Pericardium fibroblast (primary cell): ENCODE measurements around the gene SLC5A8. TPM values are rescaled to one million over a fixed set of nuclear protein-coding genes. Genes with fewer than 3 reads are reported as not detected.

Source experiments
- total RNA-seq: library from RNA; depleted of rRNA; stranded (reverse); fragments of >200 nt; gene quantifications from 2 replicates; pipeline ENCODE4 v1.2.3, GENCODE V29; 2015

SLC5A8 gene, protein sequence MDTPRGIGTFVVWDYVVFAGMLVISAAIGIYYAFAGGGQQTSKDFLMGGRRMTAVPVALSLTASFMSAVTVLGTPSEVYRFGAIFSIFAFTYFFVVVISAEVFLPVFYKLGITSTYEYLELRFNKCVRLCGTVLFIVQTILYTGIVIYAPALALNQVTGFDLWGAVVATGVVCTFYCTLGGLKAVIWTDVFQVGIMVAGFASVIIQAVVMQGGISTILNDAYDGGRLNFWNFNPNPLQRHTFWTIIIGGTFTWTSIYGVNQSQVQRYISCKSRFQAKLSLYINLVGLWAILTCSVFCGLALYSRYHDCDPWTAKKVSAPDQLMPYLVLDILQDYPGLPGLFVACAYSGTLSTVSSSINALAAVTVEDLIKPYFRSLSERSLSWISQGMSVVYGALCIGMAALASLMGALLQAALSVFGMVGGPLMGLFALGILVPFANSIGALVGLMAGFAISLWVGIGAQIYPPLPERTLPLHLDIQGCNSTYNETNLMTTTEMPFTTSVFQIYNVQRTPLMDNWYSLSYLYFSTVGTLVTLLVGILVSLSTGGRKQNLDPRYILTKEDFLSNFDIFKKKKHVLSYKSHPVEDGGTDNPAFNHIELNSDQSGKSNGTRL
- not detected in 2 replicates for total RNA-seq

DNA sequence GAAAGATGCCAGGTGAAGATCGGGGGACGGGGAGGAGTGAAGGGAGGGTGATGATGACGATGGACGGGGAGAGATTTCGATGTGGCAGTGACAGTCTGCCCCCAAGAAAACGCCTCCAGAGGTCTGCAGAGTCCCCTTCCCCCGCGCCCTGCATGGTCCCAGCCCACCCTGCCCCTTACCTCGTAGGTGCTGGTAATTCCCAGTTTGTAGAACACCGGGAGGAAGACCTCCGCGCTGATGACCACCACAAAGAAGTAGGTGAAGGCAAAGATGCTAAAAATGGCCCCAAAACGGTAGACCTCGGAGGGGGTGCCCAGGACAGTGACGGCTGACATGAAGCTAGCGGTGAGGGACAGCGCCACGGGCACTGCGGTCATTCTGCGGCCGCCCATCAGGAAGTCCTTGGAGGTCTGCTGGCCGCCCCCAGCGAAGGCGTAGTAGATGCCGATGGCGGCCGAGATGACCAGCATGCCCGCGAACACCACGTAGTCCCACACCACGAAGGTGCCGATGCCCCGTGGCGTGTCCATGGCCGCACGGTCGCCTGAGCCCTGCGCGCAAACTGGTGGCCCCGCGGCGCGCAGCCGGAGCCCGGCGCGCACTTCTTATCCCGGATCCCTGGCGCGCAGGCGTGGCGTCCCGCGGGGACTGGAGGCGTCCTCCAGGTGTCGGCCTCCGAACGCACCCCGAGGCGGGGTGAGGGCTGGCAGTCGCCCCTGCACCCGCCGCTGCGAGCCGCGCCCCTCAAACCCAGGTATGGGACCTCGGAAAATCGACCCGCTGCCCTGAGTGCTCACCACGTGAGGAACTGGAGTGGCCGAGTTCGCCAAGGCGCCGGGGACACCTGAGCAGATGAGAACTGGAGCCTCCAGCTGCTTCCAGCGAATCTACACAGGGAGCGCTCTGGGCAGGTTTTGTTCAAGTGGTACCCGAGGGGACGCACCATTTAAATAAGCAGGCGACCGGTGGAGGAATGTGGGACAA is at the start of gene SLC5A8:
Gene SLC5A8 (minus strand): TSS at position 920 of the 984 bp plus-strand sequence. CDS start 390 bp downstream, at position 530.

Other genes starting within 250 kb of the SLC5A8 start
- gene UTP20, start 69.9 kb upstream of the SLC5A8 start, total RNA-seq = 7.7 and 8.2 TPM in 2 replicates
- 52.4 and 55.5 TPM in 2 replicates for gene ARL1, start 197.5 kb upstream of the SLC5A8 start, total RNA-seq